HepG2 (cell line): ENCODE data around the gene COMMD1. TPM values are rescaled to one million over a fixed set of nuclear protein-coding genes. Genes with fewer than 3 reads are reported as not detected.
"Not testable (repeated sequence)": the region's sequence is repeated elsewhere in the genome, so short reads cannot be mapped to it uniquely, and the experiment has no call there.

Experiments used
- ATAC-seq: fragments of 200-7000 bp; cut with Tn5 transposase; 3 replicates; pipeline ENCODE4 v1.9.1; 2020; ENCODE audit warnings: mild to moderate bottlenecking, moderate library complexity
- BruUV-seq: library from RNA; stranded (reverse); fragments of 400-500 nt; replicated peaks from 2 replicates; lab custom pipeline; 2021; lab: Mats Ljungman, UMichigan
- CTCF ChIA-PET: fragments of 300-600 bp; formaldehyde crosslinking; extraction: SDS; loops from one replicate; lab custom pipeline; 2021; ENCODE audit warnings: low total read pairs, inconsistent platforms, low intra/inter-chr PET ratio; lab: Yijun Ruan, JAX
- POLR2A ChIA-PET: fragments of 350-600 bp; sonication (Branson Sonifier 250); formaldehyde crosslinking; loops from one replicate; lab custom pipeline; 2020; ENCODE audit warnings: antibody characterized with exemption, inconsistent platforms; lab: Yijun Ruan, JAX
- DNase-seq: peaks from one replicate; pipeline ENCODE4 v3.0.0-alpha.2; 2015; ENCODE audit warnings: low spot score
- FAIRE-seq: peaks from 3 replicates; lab custom pipeline; 2011; peaks lifted over from hg19 to GRCh38; lab: Jason Lieb, UNC
- H2AFZ ChIP-seq: one replicate; pipeline ENCODE4 v1.6.1; 2011; ENCODE audit warnings: low read length, inconsistent platforms
- H3K27ac ChIP-seq: fragments of 300-600 bp; 3 replicates; pipeline ENCODE4 v1.8.0; 2011; ENCODE audit warnings: mixed run types, mild to moderate bottlenecking, mixed read lengths, low read length, inconsistent platforms; ENCODE audit not compliant: insufficient read depth; ENCODE audit errors: extremely low read length
- H3K27me3 ChIP-seq, 2 experiments: fragments of 200-600 bp in 1 of 2; 2 replicates in 1 of 2; 3 replicates in 1 of 2; pipeline versions ENCODE4 v1.6.0 to v1.8.0; 2011; ENCODE audit warnings: low read length in 2 of 2, mild to moderate bottlenecking in 2 of 2, moderate library complexity in 2 of 2, inconsistent platforms in 1 of 2; ENCODE audit not compliant: insufficient read depth in 2 of 2, control insufficient read depth in 1 of 2
- H3K36me3 ChIP-seq, 2 experiments: fragments of 200-600 bp in 1 of 2; replicated peaks in 1 of 2; 2 replicates in 1 of 2; 3 replicates in 1 of 2; pipeline versions ENCODE4 v1.5.1 to v1.8.0; 2011; ENCODE audit warnings: low read length in 2 of 2, inconsistent platforms in 1 of 2; ENCODE audit not compliant: insufficient read depth in 2 of 2, control insufficient read depth in 1 of 2
- H3K4me1 ChIP-seq: 2 replicates; pipeline ENCODE4 v1.5.1; 2012; ENCODE audit warnings: low read length, inconsistent platforms; ENCODE audit not compliant: insufficient read depth
- H3K4me2 ChIP-seq: 2 replicates; pipeline ENCODE4 v1.6.0; 2011; ENCODE audit warnings: low read depth, low read length, inconsistent platforms
- H3K4me3 ChIP-seq, 3 experiments: fragments of 200-600 bp in 1 of 3; sonication (generic), shearing (Covaris generic) in 1 of 3; replicated peaks in 1 of 3; 2 replicates each; pipeline ENCODE4 v1.5.1; 2011 to 2016; ENCODE audit warnings: low read length in 3 of 3, inconsistent platforms in 2 of 3, low read depth in 2 of 3, mild to moderate bottlenecking in 2 of 3, control low read depth in 1 of 3, mixed read lengths in 1 of 3; ENCODE audit not compliant: insufficient read depth in 1 of 3
- H3K79me2 ChIP-seq: one replicate; pipeline ENCODE4 v1.6.1; 2011; ENCODE audit warnings: low read length, inconsistent platforms; ENCODE audit not compliant: insufficient read depth
- H3K9ac ChIP-seq: 2 replicates; pipeline ENCODE4 v1.6.0; 2011; ENCODE audit warnings: mild to moderate bottlenecking, low read depth, low read length, inconsistent platforms; ENCODE audit not compliant: insufficient read depth
- H3K9me3 ChIP-seq: 2 replicates; pipeline ENCODE4 v1.5.1; 2012; ENCODE audit warnings: mild to moderate bottlenecking, low read length
- H4K20me1 ChIP-seq: 2 replicates; pipeline ENCODE4 v1.6.0; 2011; ENCODE audit warnings: inconsistent platforms, mild to moderate bottlenecking, low read length, moderate library complexity; ENCODE audit not compliant: insufficient read depth
- AGO2 ChIP-seq: fragments of 200-400 bp; formaldehyde crosslinking; optimal IDR thresholded peaks from 2 replicates; pipeline ENCODE3; 2017; ENCODE audit warnings: mild to moderate bottlenecking, low read depth, low read length, moderate library complexity
- ATAD3A ChIP-seq: sonication (generic); formaldehyde crosslinking; IDR thresholded peaks from 2 replicates; pipeline ENCODE4 v1.4.0; 2020; ENCODE audit warnings: missing genetic modification reagents
- HNF4A ChIP-seq: sonication (generic); formaldehyde crosslinking; IDR thresholded peaks from 2 replicates; pipeline ENCODE4 v1.4.0; 2020; ENCODE audit warnings: missing genetic modification reagents
- TEAD3 ChIP-seq: optimal IDR thresholded peaks from 2 replicates; pipeline ENCODE3; 2016; ENCODE audit warnings: borderline replicate concordance
- THAP7 ChIP-seq: sonication (generic); formaldehyde crosslinking; IDR thresholded peaks from 2 replicates; pipeline ENCODE4 v1.8.1; 2023; ENCODE audit warnings: mild to moderate bottlenecking, missing genetic modification reagents
- ZMYM3 ChIP-seq: sonication (generic); formaldehyde crosslinking; IDR thresholded peaks from 2 replicates; pipeline ENCODE4 v1.5.1; 2020; ENCODE audit warnings: mild to moderate bottlenecking, missing genetic modification reagents
- ZNF362 ChIP-seq: sonication (generic); formaldehyde crosslinking; IDR thresholded peaks from 2 replicates; pipeline ENCODE4 v1.4.0; 2020; ENCODE audit warnings: missing genetic modification reagents, mild to moderate bottlenecking, borderline replicate concordance
- ZNF460 ChIP-seq: sonication (generic); formaldehyde crosslinking; IDR thresholded peaks from 2 replicates; pipeline ENCODE4 v1.5.1; 2020; ENCODE audit warnings: missing genetic modification reagents, mild to moderate bottlenecking, borderline replicate concordance
- WGBS: methylation state at CpG from one replicate; pipeline ENCODE4 v1.1.6; 2017; ENCODE audit warnings: low lambda C conversion rate; 5-methylcytosine and 5-hydroxymethylcytosine counted together
- in situ Hi-C: cut with HindIII; loops from 2 replicates; pipeline ENCODE4 v1.10.0; 2017; ENCODE audit warnings: low pct_unique_long_range_greater_than_20kb; ENCODE audit not compliant: extremely low pct_ligation_motif_present
- intact Hi-C: fragments of 100-400 bp; cut with micrococcal nuclease; formaldehyde crosslinking; loops from one replicate; pipeline ENCODE4 v1.10.0; 2022; ENCODE audit not compliant: unreplicated experiment
- polyA plus RNA-seq, 8 experiments: library from polyadenylated mRNA; depleted of rRNA in 3 of 8; stranded (reverse) in 7 of 8; unstranded in 1 of 8; fragments of >200 nt; fragmentation: Illumina TruSeq in 4 of 8; extraction: Trizol in 4 of 8; gene quantifications; 2 replicates each; pipeline versions ENCODE4 v1.2.1 to v1.2.3, GENCODE V29; 2011 to 2016; ENCODE audit warnings: low read depth in 4 of 8, missing spikeins in 1 of 8, mixed read lengths in 1 of 8; ENCODE audit not compliant: insufficient read depth in 1 of 8
- total RNA-seq, 5 experiments: library from RNA; depleted of rRNA; stranded (reverse); fragments of >200 nt; fragmentation: Illumina TruSeq; extraction: Trizol; gene quantifications; 2 replicates each; pipeline ENCODE4 v1.2.3, GENCODE V29; 2016; ENCODE audit warnings: low read depth in 1 of 5

Gene COMMD1
- total and polyA plus RNA-seq, 2 of the 13 experiments (the other 11 are each of a cell fraction or from before 2014, with no cell fraction given) = 25.7 to 105 TPM

- H3K36me3 ChIP-seq, CTCF ChIA-PET, FAIRE-seq, H3K27ac ChIP-seq, H4K20me1 ChIP-seq, H3K4me2 ChIP-seq, POLR2A ChIA-PET, H3K79me2 ChIP-seq, ATAC-seq, BruUV-seq, H3K9ac ChIP-seq, DNase-seq, H3K9me3 ChIP-seq, H2AFZ ChIP-seq, H3K4me3 ChIP-seq, H3K27me3 ChIP-seq: not testable (repeated sequence)
- WGBS = 86% methylated on average over 4 of the region's 4 CpGs
- intact Hi-C loops (loop anchor here (5.0 kb wide), 1 partner anchor 78 kb away; no protein-coding TSS in a partner anchor), in situ Hi-C loops (loop anchor here (5.0 kb wide), 1 partner anchor 498 kb away; no protein-coding TSS in a partner anchor)
- peak; percentile 67; the same call in 1 of the 2 replicates for TF ChIP-seq ZNF362 (CRISPR knock-in tag)
- peak; percentile 59 for TF ChIP-seq TEAD3 (CRISPR knock-in tag)
- 0 out of 2 replicates have a peak, but pooled peaks have one; percentile 35 for TF ChIP-seq ZMYM3
- peak; percentile 18; the same call in 1 of the 2 replicates for TF ChIP-seq HNF4A (CRISPR knock-in tag)
- peak; percentile 80 for TF ChIP-seq ZNF460 (CRISPR knock-in tag)
- H3K4me1 ChIP-seq = peaks cover 11% of the 10 kb centered on the region
These were observed 9.3 kb downstream of the COMMD1 start for GRCh38 chr2:61914794-61915193.

- no peak for TF ChIP-seq AGO2
- no peak for TF ChIP-seq ATAD3A (CRISPR knock-in tag)
- TF ChIP-seq THAP7 (CRISPR knock-in tag) = no peak
- intact Hi-C loops = no loop called here
- no TSS peak for BruUV-seq
- WGBS = 90% methylated on average over 1 of the region's 1 CpG
- Histone ChIP-seq H3K4me2 (no peak overlapping the region), H2AFZ (no peak overlapping the region), H3K79me2 (no peaks in the 10 kb centered on the region), H3K27ac (no peak overlapping the region), H3K9ac (no peak overlapping the region), H3K36me3 (peaks cover 0 to 4% of the 10 kb centered on the region in 2 experiments; a peak in 2 of 5 replicates), H3K9me3 (no peaks in the 10 kb centered on the region), H3K4me1 (no peaks in the 10 kb centered on the region), H3K27me3 (no peaks in the 10 kb centered on the region), H4K20me1 (no peaks in the 10 kb centered on the region), H3K4me3 (no peak overlapping the region)
- POLR2A ChIA-PET = no interaction called here
- CTCF ChIA-PET = no interaction called here
- in situ Hi-C loops = no loop called here
- ATAC-seq (no peak), FAIRE-seq (no peak), DNase-seq (no peak)
These were observed 15.1 kb downstream of the COMMD1 start for GRCh38 chr2:61920548-61920947.
